ENCODE results near the gene ACOT12. TPM values are rescaled to one million over a fixed set of nuclear protein-coding genes. Genes with fewer than 3 reads are reported as not detected.

ACOT12 gene
- total and polyA plus RNA-seq, 2 of the 13 experiments (the other 11 are each of a cell fraction or from before 2014, with no cell fraction given), result not detected

DNA sequence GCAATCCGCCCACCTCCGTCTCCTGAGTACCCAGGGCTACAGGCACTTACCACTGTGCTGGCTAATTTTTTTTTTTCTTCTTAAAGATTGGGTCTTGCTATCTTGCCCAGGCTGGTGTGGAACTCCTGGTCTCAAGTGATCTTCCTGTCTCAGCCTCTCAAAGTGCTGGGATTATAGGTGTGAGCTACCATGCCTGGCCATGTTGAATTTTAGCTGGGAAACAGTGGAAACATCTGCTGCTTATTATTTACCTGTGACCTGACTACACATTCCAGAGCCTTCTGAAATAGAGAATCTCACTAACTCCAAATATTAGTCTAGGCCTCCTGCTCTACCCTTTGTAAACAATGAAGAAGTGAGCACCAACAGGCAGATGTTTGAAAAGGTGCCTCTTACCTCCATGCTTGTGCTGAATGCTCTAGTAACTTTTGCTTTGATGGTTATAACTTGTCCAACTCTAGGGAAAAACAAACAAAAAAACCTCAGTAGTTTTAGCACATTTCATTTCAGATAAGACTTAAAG, 22.5 kb downstream of the ACOT12 start (continued):
- TF ChIP-seq ZNF709 (CRISPR knock-in tag; IDR thresholded peaks at IDR 0.05), result peak; percentile 33; the same call in 1 of the 2 replicates
- TF ChIP-seq ZNF577 (CRISPR knock-in tag; IDR thresholded peaks at IDR 0.05; ENCODE audit: borderline replicate concordance, low read depth), result no peak
- TF ChIP-seq GATAD2A (CRISPR knock-in tag; IDR thresholded peaks at IDR 0.05), result peak; percentile 87
- TF ChIP-seq, protein P1, sequence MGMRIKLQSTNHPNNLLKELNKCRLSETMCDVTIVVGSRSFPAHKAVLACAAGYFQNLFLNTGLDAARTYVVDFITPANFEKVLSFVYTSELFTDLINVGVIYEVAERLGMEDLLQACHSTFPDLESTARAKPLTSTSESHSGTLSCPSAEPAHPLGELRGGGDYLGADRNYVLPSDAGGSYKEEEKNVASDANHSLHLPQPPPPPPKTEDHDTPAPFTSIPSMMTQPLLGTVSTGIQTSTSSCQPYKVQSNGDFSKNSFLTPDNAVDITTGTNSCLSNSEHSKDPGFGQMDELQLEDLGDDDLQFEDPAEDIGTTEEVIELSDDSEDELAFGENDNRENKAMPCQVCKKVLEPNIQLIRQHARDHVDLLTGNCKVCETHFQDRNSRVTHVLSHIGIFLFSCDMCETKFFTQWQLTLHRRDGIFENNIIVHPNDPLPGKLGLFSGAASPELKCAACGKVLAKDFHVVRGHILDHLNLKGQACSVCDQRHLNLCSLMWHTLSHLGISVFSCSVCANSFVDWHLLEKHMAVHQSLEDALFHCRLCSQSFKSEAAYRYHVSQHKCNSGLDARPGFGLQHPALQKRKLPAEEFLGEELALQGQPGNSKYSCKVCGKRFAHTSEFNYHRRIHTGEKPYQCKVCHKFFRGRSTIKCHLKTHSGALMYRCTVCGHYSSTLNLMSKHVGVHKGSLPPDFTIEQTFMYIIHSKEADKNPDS (CRISPR knock-in tag; IDR thresholded peaks at IDR 0.05), result no peak; the same call in 1 of the 2 replicates

DNA sequence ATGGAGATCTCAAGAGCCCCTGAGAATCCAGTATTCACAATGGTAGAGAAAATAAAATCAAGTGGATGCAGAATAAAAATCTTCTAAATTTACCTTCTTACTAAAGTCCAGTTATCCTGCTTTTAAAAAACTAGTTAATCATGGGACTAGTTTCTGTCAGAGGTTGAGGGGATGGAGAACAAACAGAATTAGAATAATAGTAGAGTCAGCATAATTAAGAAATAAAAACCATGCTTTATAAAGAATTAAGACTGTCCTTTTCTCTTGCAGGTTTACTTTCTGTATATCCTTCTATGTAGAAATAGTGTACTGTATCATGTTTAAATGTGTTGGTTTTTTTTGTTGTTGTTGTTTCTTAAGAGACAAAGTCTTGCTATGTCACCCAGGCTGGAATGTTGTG, 23.0 kb downstream of the ACOT12 start:
- Histone ChIP-seq H4K20me1 (ENCODE audit: insufficient read depth, low read length) (no peaks in the 10 kb centered on the region), H3K4me3 (replicated peaks in 1 of 3; ENCODE audit: insufficient read depth in 1 of 3, low read depth in 2 of 3, low read length in 3 of 3) (no peak overlapping the region), H3K36me3 (replicated peaks in 1 of 2; ENCODE audit: control insufficient read depth in 1 of 2, insufficient read depth in 2 of 2, low read length in 2 of 2) (no peaks in the 10 kb centered on the region), H3K4me1 (ENCODE audit: insufficient read depth, low read length) (peaks cover 57% of the 10 kb centered on the region), H3K9me3 (ENCODE audit: low read length) (no peaks in the 10 kb centered on the region), H2AFZ (ENCODE audit: low read length) (no peak overlapping the region), H3K4me2 (ENCODE audit: low read depth, low read length) (peak overlapping the region; percentile 67), H3K27ac (ENCODE audit: extremely low read length, insufficient read depth, low read length) (peak overlapping the region; percentile 51), H3K79me2 (ENCODE audit: insufficient read depth, low read length) (no peaks in the 10 kb centered on the region), H3K27me3 (ENCODE audit: control insufficient read depth in 1 of 2, insufficient read depth in 2 of 2, low read length in 2 of 2) (no peaks in the 10 kb centered on the region), H3K9ac (ENCODE audit: insufficient read depth, low read depth, low read length) (no peak overlapping the region)
- no TSS peak for BruUV-seq (replicated peaks)
- in situ Hi-C loops (cut with HindIII; ENCODE audit: extremely low pct_ligation_motif_present, low pct_unique_long_range_greater_than_20kb) (no loop called here), intact Hi-C loops (cut with micrococcal nuclease; ENCODE audit: unreplicated experiment) (loop anchor here (5.0 kb wide), 1 partner anchor 69 kb away; the partner anchor contains the start of gene ZCCHC9)
- FAIRE-seq, result no peak
- no peak for ATAC-seq
- no peak for DNase-seq (ENCODE audit: low spot score)
- POLR2A ChIA-PET, result interaction anchor here (0.6 to 2.5 kb wide), 5 partner anchors 8 to 69 kb away, joined by 3 to 11 read pairs (median 5); partner anchors contain the start of gene ZCCHC9
- CTCF ChIA-PET (ENCODE audit: low intra/inter-chr PET ratio, low total read pairs), result no interaction called here
- 0 out of 2 replicates have a peak, but pooled peaks have one; percentile 9 for TF ChIP-seq DMAP1 (CRISPR knock-in tag; IDR thresholded peaks at IDR 0.05)
- peak; percentile 78 to 86 for TF ChIP-seq MAFK (conservative IDR thresholded peaks at IDR 0.05 in 1 of 2, IDR thresholded peaks at IDR 0.05 in 1 of 2; ENCODE audit: low read length in 2 of 2)
- TF ChIP-seq MAFF (IDR thresholded peaks at IDR 0.05; ENCODE audit: low read depth, low read length), result peak; percentile 81
- no peak for TF ChIP-seq ZNF160 (CRISPR knock-in tag; IDR thresholded peaks at IDR 0.05)
